GM06990 (cell line): ENCODE results near the gene ATG10.
"Not testable (repeated sequence)": the region's sequence is repeated elsewhere in the genome, so short reads cannot be mapped to it uniquely, and the experiment has no call there.

Experiments used
- DNase-seq: peaks from one replicate; pipeline ENCODE4 v3.0.0-alpha.2; 2011; ENCODE audit not compliant: insufficient read length; ENCODE audit errors: extremely low read depth
- H3K27me3 ChIP-seq: replicated peaks from 2 replicates; pipeline ENCODE4 v1.6.0; 2011; ENCODE audit warnings: low read length; ENCODE audit not compliant: control insufficient read depth, insufficient read depth
- H3K36me3 ChIP-seq: 2 replicates; pipeline ENCODE4 v1.5.1; 2011; ENCODE audit warnings: low read length; ENCODE audit not compliant: control insufficient read depth, insufficient read depth
- H3K4me3 ChIP-seq: replicated peaks from 2 replicates; pipeline ENCODE4 v1.5.1; 2011; ENCODE audit warnings: low read depth, mild to moderate bottlenecking, control low read depth, low read length
- CTCF ChIP-seq: IDR thresholded peaks from 2 replicates; pipeline ENCODE4 v1.5.1; 2011; ENCODE audit warnings: low read length, control low read depth, mild to moderate bottlenecking, inconsistent platforms; ENCODE audit not compliant: insufficient read depth, poor library complexity, severe bottlenecking

ATG10 gene

GRCh38 chr5:82050955-82051354, 79.1 kb downstream of the ATG10 start:
- no peaks in the 10 kb centered on the region for H3K27me3 ChIP-seq
- H3K4me3 ChIP-seq = no peak overlapping the region
- DNase-seq = no peak
- no peaks in the 10 kb centered on the region for H3K36me3 ChIP-seq
- no peak for TF ChIP-seq CTCF

- H3K36me3 ChIP-seq = no peaks in the 10 kb centered on the region
- no peak overlapping the region for H3K4me3 ChIP-seq
- no peaks in the 10 kb centered on the region for H3K27me3 ChIP-seq
- DNase-seq = no peak
- TF ChIP-seq CTCF = no peak
Measured at GRCh38 chr5:82054004-82054710, 82.3 kb downstream of the ATG10 start.

DNA sequence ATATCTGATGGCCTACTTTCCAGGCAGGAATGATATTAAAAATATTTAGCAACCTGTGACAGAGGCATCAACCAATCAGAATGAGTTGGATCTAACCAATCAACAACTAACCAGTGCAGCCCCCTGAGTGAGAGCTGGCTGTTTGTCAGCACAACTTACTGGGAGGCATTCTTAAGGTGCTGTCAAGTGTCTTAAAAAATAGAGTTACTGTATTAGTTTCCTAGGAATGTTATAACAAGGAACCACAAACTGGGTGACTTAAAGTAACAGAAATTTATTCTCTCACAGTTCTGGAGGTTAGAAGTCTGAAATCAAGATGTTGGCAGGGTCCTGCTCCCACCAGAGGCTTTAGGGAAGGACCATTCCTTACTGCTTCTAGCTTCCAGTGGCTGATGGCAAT, 85.2 kb downstream of the ATG10 start:
- Histone ChIP-seq H3K27me3 (no peaks in the 10 kb centered on the region), H3K36me3 (no peaks in the 10 kb centered on the region), H3K4me3 (no peak overlapping the region)
- no peak for DNase-seq
- no peak for TF ChIP-seq CTCF

DNA sequence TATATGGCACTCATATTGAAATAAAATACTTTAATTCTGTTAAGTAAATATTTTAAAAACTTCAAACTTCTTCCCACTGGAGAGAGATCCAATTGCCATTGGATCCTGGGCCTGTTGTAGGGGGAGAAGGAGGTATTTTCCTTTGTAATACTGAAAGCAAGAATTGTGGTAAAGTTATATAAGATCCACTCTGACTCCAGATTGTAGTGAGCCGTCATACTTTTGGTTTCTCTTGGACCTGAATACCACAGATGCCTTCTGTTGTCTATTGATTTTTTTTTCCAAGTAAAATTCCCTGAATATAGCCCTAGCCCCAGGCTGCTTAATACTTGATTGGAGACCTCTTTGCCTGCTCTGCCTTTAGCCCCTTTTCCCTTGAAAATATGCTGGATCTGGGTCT, 86.9 kb downstream of the ATG10 start:
- DNase-seq = no peak
- no peak for TF ChIP-seq CTCF
- no peaks in the 10 kb centered on the region for H3K36me3 ChIP-seq
- no peaks in the 10 kb centered on the region for H3K27me3 ChIP-seq
- no peak overlapping the region for H3K4me3 ChIP-seq

- H3K27me3 ChIP-seq = no peaks in the 10 kb centered on the region
- no peak overlapping the region for H3K4me3 ChIP-seq
- no peaks in the 10 kb centered on the region for H3K36me3 ChIP-seq
- DNase-seq = no peak
- TF ChIP-seq CTCF = no peak
Measured at GRCh38 chr5:82066791-82067190, 95.0 kb downstream of the ATG10 start.

DNA sequence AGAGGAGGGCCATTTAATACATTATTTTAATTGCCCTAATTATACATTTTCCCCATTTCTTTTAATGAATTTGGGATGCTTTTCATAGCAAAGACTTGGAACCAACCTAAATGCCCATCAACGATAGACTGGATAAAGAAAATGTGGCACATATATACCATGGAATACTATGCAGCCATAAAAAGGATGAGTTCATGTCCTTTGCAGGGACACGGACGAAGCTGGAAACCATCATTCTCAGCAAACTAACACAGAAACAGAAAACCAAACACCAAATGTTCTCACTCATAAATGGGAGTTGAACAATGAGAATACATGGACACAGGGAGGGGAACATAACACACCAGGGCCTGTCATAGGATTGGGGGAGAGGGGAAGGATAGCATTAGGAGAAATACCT, 96.2 kb downstream of the ATG10 start:
- not testable (repeated sequence) for H3K27me3 ChIP-seq, H3K36me3 ChIP-seq, H3K4me3 ChIP-seq, DNase-seq
